HepG2 (cell line): ENCODE results near the gene RNF6. TPM values are rescaled to one million over a fixed set of nuclear protein-coding genes. Genes with fewer than 3 reads are reported as not detected.
A peak's percentile ranks its signal among the peaks of the same experiment; 100 is the strongest.

ENCODE experiments used
- ARNT2 ChIP-seq: sonication (generic); formaldehyde crosslinking; IDR thresholded peaks from 2 replicates; pipeline ENCODE4 v1.8.0; 2022; ENCODE audit warnings: mild to moderate bottlenecking, low read depth, missing genetic modification reagents, moderate library complexity
- FOSL1 ChIP-seq: sonication (generic); formaldehyde crosslinking; IDR thresholded peaks from 2 replicates; pipeline ENCODE4 v1.9.0; 2021; ENCODE audit warnings: missing genetic modification reagents, borderline replicate concordance
- GFI1 ChIP-seq: sonication (generic); formaldehyde crosslinking; IDR thresholded peaks from 2 replicates; pipeline ENCODE4 v1.5.0; 2020; ENCODE audit warnings: missing genetic modification reagents, mild to moderate bottlenecking, borderline replicate concordance
- MIER3 ChIP-seq: IDR thresholded peaks from 2 replicates; pipeline ENCODE4 v1.6.1; 2016; ENCODE audit warnings: missing compliant biosample characterization, borderline replicate concordance
- SRSF4 ChIP-seq: fragments of 200-400 bp; formaldehyde crosslinking; IDR thresholded peaks from one replicate; pipeline ENCODE4 v1.6.1; 2018; ENCODE audit warnings: mild to moderate bottlenecking, low read depth, low read length, moderate library complexity; ENCODE audit not compliant: poor library complexity, severe bottlenecking
- STAT5B ChIP-seq: sonication (generic); formaldehyde crosslinking; IDR thresholded peaks from 2 replicates; pipeline ENCODE4 v1.4.0; 2020; ENCODE audit warnings: missing genetic modification reagents
- ZBTB3 ChIP-seq: sonication (generic); formaldehyde crosslinking; IDR thresholded peaks from 2 replicates; pipeline ENCODE4 v1.4.0; 2020; ENCODE audit warnings: low read depth, mild to moderate bottlenecking, moderate library complexity, missing genetic modification reagents, borderline replicate concordance
- ZHX2 ChIP-seq, 2 experiments: sonication (generic) in 1 of 2; formaldehyde crosslinking in 1 of 2; IDR thresholded peaks; 2 replicates each; pipeline versions ENCODE4 v1.6.1 to v1.9.0; 2014 to 2022; ENCODE audit warnings: antibody characterized with exemption in 1 of 2, borderline replicate concordance in 1 of 2, inconsistent platforms in 1 of 2, low read depth in 1 of 2, missing genetic modification reagents in 1 of 2
- ZNF207 ChIP-seq: fragments of 450-650 bp; IDR thresholded peaks from 2 replicates; pipeline ENCODE4 v1.6.1; 2016; ENCODE audit warnings: antibody characterized with exemption, borderline replicate concordance
- ZNF253 ChIP-seq: sonication (generic); formaldehyde crosslinking; IDR thresholded peaks from 2 replicates; pipeline ENCODE4 v1.8.0; 2022; ENCODE audit warnings: mild to moderate bottlenecking, missing genetic modification reagents, borderline replicate concordance
- ZNF597 ChIP-seq: sonication (generic); formaldehyde crosslinking; IDR thresholded peaks from 2 replicates; pipeline ENCODE4 v1.5.0; 2020; ENCODE audit warnings: missing genetic modification reagents
- ZNF780A ChIP-seq: sonication (generic); formaldehyde crosslinking; IDR thresholded peaks from 2 replicates; pipeline ENCODE4 v1.8.0; 2022; ENCODE audit warnings: mild to moderate bottlenecking, missing genetic modification reagents, moderate library complexity
- polyA plus RNA-seq, 8 experiments: library from polyadenylated mRNA; depleted of rRNA in 3 of 8; stranded (reverse) in 7 of 8; unstranded in 1 of 8; fragments of >200 nt; fragmentation: Illumina TruSeq in 4 of 8; extraction: Trizol in 4 of 8; gene quantifications; 2 replicates each; pipeline versions ENCODE4 v1.2.1 to v1.2.3, GENCODE V29; 2011 to 2016; ENCODE audit warnings: low read depth in 4 of 8, missing spikeins in 1 of 8, mixed read lengths in 1 of 8; ENCODE audit not compliant: insufficient read depth in 1 of 8
- total RNA-seq, 5 experiments: library from RNA; depleted of rRNA; stranded (reverse); fragments of >200 nt; fragmentation: Illumina TruSeq; extraction: Trizol; gene quantifications; 2 replicates each; pipeline ENCODE4 v1.2.3, GENCODE V29; 2016; ENCODE audit warnings: low read depth in 1 of 5
- TF ChIP-seq, protein P1 (sequence below): sonication (generic); formaldehyde crosslinking; IDR thresholded peaks from 2 replicates; pipeline ENCODE4 v1.5.0; 2020; ENCODE audit warnings: missing genetic modification reagents, mild to moderate bottlenecking, borderline replicate concordance
- TF ChIP-seq, protein P2 (sequence below): IDR thresholded peaks from 2 replicates; pipeline ENCODE4 v1.4.0; 2020; ENCODE audit warnings: mild to moderate bottlenecking, missing genetic modification reagents

The RNF6 gene
- total and polyA plus RNA-seq, 2 of the 13 experiments (the other 11 are each of a cell fraction or from before 2014, with no cell fraction given): 14.6 to 36.8 TPM

GRCh38 chr13:26221721-26222519 is at the start of gene RNF6 (continued):
- TF ChIP-seq ZHX2 (IDR thresholded peaks at IDR 0.05; ENCODE audit: low read depth) (peak; percentile 67), ZHX2 (CRISPR knock-in tag; IDR thresholded peaks at IDR 0.05; ENCODE audit: borderline replicate concordance) (0 out of 2 replicates have a peak, but pooled peaks have one; percentile 75), STAT5B (CRISPR knock-in tag) (no peak), GFI1 (no peak), ZNF780A (peak; percentile 73), MIER3 (CRISPR knock-in tag) (no peak; the same call in 1 of the 2 replicates), ARNT2 (CRISPR knock-in tag) (no peak; the same call in 1 of the 2 replicates), ZNF597 (CRISPR knock-in tag) (no peak), ZNF207 (no peak), SRSF4 (no peak), FOSL1 (CRISPR knock-in tag) (no peak), ZNF253 (CRISPR knock-in tag) (0 out of 2 replicates have a peak, but pooled peaks have one; percentile 36), ZBTB3 (CRISPR knock-in tag) (0 out of 2 replicates have a peak, but pooled peaks have one; percentile 51)
- TF ChIP-seq, protein P1, sequence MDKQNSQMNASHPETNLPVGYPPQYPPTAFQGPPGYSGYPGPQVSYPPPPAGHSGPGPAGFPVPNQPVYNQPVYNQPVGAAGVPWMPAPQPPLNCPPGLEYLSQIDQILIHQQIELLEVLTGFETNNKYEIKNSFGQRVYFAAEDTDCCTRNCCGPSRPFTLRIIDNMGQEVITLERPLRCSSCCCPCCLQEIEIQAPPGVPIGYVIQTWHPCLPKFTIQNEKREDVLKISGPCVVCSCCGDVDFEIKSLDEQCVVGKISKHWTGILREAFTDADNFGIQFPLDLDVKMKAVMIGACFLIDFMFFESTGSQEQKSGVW (CRISPR knock-in tag): no peak
- TF ChIP-seq, protein P2, sequence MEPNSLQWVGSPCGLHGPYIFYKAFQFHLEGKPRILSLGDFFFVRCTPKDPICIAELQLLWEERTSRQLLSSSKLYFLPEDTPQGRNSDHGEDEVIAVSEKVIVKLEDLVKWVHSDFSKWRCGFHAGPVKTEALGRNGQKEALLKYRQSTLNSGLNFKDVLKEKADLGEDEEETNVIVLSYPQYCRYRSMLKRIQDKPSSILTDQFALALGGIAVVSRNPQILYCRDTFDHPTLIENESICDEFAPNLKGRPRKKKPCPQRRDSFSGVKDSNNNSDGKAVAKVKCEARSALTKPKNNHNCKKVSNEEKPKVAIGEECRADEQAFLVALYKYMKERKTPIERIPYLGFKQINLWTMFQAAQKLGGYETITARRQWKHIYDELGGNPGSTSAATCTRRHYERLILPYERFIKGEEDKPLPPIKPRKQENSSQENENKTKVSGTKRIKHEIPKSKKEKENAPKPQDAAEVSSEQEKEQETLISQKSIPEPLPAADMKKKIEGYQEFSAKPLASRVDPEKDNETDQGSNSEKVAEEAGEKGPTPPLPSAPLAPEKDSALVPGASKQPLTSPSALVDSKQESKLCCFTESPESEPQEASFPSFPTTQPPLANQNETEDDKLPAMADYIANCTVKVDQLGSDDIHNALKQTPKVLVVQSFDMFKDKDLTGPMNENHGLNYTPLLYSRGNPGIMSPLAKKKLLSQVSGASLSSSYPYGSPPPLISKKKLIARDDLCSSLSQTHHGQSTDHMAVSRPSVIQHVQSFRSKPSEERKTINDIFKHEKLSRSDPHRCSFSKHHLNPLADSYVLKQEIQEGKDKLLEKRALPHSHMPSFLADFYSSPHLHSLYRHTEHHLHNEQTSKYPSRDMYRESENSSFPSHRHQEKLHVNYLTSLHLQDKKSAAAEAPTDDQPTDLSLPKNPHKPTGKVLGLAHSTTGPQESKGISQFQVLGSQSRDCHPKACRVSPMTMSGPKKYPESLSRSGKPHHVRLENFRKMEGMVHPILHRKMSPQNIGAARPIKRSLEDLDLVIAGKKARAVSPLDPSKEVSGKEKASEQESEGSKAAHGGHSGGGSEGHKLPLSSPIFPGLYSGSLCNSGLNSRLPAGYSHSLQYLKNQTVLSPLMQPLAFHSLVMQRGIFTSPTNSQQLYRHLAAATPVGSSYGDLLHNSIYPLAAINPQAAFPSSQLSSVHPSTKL (CRISPR knock-in tag): peak; percentile 64
